HG02943 (cell line): ENCODE data around the gene FLYWCH1.
A peak's percentile ranks its signal among the peaks of the same experiment; 100 is the strongest.

ENCODE experiments used
- ATAC-seq: cut with Tn5 transposase; IDR thresholded peaks from one replicate; pipeline ENCODE4 v1.9.1; 2021; ENCODE audit warnings: mild to moderate bottlenecking, low read depth, moderate library complexity; ENCODE audit not compliant: unreplicated experiment

The FLYWCH1 gene

GRCh38 chr16:2966808-2967191 lies 55.1 kb downstream of the FLYWCH1 start:
- no peak for ATAC-seq

- ATAC-seq = no peak
Observed at GRCh38 chr16:2967211-2967631, 55.5 kb downstream of the FLYWCH1 start.

GRCh38 chr16:2967721-2968161 lies 56.0 kb downstream of the FLYWCH1 start:
- no peak for ATAC-seq

- no peak for ATAC-seq
Observed at GRCh38 chr16:2968368-2968737, 56.6 kb downstream of the FLYWCH1 start.

- peak; percentile 64 for ATAC-seq
Observed at GRCh38 chr16:2968738-2969544, 57.2 kb downstream of the FLYWCH1 start, which contains the start of gene PAQR4. Gene PAQR4, plus strand, starts transcription at chr16:2969348. Its CDS starts 327 bp downstream, at chr16:2969675.

GRCh38 chr16:2969545-2970521 lies 58.1 kb downstream of the FLYWCH1 start:
- ATAC-seq = peak; percentile 5

GRCh38 chr16:2970563-2970962 lies 58.8 kb downstream of the FLYWCH1 start:
- ATAC-seq = no peak

GRCh38 chr16:2971134-2971984 lies 59.6 kb downstream of the FLYWCH1 start:
- ATAC-seq = no peak

- ATAC-seq = no peak
Observed at GRCh38 chr16:2971985-2972784, 60.5 kb downstream of the FLYWCH1 start.

- ATAC-seq = no peak
Observed at GRCh38 chr16:2973093-2973492, 61.4 kb downstream of the FLYWCH1 start.

GRCh38 chr16:2973605-2974318 lies 62.0 kb downstream of the FLYWCH1 start:
- ATAC-seq = no peak

GRCh38 chr16:2974319-2975056 lies 62.8 kb downstream of the FLYWCH1 start:
- ATAC-seq = no peak

- no peak for ATAC-seq
Observed at GRCh38 chr16:2975161-2975795, 63.5 kb downstream of the FLYWCH1 start.

GRCh38 chr16:2976201-2976600 lies 64.5 kb downstream of the FLYWCH1 start:
- ATAC-seq = no peak

GRCh38 chr16:2976673-2977072 lies 64.9 kb downstream of the FLYWCH1 start:
- no peak for ATAC-seq

- ATAC-seq = no peak
Observed at GRCh38 chr16:2977440-2977839, 65.7 kb downstream of the FLYWCH1 start.

- ATAC-seq = no peak
Observed at GRCh38 chr16:2979669-2980226, 68.0 kb downstream of the FLYWCH1 start.
